Measurements from ENCODE around the gene SLC43A1.

Gene SLC43A1

DNA sequence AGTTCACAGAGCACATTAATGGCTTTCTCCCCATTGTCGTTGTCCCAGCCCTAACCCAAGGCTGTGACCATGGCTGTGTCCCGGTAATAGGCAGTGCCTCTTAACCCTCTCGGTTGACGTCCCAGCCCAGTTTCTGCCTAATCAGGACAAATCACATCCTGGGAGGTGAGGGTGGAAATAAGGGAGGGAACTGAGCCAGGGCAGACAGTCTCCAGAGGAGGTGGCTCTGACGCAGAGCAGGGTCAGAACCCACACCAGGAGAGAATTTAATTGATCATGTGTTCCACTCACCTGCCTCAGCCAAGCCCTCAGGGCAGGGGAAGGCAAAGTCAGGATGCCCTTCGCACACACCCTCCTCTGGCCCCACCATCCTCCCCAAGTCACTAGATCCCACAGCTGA, 17.0 kb downstream of the SLC43A1 start:
- DNase-seq (ENCODE audit: low read depth in 2 of 2) = no peak

DNA sequence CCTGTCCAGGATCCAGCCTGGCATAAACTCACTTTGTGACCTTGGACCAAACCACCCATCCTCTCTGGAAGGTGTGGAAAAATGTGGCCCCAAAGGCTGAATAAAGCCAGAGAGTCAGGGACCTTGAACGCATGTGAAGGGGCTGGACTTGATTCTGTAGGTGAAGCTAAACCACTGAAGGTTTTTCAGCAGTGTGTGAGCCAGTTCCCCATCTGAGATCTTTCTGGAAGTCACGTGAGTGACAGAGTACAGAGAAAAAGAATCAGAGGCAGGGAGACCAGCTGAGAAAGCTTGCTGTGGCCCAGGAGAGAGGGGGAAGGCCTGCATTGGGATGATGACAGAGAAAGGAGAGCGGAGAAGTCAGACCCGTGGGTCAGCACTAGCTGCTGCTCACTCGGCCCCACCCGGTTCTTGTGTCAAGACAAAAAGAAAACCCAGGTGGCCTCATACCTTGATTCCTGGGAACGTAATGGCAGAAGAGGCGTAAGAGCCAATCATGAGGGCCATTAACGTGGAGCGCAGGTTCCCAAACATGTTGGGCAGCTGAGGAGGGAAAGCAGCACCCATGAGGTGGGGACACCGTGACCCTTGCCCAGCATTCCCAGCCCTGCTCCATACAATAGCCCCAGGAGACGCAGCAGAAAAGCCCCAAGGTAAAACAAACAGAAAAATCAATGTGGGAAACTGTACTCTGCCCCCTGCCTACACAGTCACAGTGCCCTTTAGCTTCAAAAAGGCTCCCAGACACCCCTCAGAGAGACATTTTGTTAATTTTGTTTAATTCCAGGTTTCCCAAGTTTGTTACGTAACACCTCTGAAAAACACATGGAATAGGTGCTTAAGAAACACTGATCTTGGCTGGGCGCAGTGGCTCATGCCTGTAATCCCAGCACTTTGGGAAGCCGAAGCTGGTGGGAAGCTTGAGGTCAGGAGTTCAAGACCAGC, 17.9 kb downstream of the SLC43A1 start:
- no peak for DNase-seq (ENCODE audit: low read depth in 2 of 2)

DNA sequence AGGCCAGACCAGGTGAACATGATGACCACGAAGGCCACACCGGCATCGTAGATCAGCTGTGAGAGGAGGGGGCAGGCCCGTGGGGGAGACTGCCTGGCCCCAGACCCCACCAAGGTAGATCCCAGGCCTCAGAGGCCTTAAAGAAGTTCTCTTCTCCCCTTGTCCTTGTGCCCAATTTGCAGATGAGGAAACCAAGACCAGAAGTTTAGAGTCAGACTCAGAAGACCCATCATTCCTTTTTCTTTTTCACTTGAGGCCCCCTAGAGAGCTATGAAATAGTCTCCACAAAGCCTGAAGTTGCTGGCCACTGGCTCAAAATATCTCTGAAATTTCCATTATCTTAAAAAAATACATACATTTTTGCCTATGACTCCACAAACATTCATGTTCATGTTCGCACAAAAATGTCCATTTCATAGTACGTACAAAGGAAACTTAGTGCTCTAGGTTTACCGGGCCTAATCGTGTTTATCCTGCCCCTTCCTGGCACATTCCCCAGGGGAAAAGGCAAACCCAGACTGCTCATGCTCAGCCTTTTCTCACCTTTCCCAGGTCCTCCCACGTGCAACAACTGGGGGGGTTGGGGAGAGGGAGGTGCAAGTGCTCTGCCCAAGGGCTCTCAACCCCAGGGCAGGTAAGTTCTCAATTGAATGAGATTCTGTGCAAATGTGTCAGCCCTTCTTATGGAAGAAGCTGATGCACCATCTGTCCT, 19.2 kb downstream of the SLC43A1 start:
- DNase-seq (ENCODE audit: low read depth in 2 of 2) = no peak

DNA sequence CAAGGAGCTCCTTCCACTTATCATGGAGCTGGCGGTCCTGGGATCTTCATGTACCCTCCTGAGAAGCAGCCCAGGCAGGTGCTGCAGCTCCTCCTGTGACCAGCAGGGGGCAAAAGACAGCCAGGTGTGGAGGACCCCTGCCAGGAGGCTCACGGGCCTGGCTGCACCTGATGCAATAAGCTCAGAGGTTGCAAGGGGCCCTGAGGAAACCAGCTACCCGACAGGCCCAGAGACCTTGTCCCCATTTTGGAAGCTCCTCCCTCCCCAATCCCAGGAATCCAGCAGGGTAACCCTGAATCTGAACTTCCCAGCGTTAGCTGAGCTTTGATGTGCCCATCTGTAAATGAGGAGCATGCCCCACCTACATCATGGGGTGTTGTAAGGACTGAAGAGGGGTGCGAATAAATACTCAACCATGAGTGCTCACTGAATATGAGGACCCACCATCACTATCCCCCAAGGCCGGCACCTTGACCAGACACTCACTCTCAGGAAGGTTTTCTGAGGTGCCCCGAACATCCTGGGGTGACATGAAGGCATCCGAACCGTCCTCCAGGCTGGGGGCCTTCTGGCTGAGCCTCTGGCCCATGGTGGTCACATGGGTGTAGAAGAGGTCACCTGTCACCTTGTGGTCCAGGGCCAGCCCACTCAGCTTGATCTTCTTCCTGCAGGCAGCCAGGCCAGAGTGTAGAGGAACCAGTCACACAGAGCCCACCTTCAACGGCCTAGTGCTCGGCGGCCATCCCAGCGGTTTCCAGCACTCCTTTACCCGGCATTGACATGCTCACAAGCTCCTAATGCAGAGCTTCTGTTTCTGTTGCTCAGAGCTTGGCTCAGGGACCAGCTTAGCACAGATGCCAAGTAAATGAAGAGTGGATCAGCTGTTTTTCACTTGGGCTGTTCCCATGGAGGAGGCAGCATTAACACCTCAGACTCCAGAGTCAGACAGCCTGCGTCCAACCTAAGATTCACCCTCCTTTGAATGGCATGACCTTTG, 21.7 kb downstream of the SLC43A1 start:
- peak; percentile 53 to 64 for DNase-seq (ENCODE audit: low read depth in 2 of 2)

DNA sequence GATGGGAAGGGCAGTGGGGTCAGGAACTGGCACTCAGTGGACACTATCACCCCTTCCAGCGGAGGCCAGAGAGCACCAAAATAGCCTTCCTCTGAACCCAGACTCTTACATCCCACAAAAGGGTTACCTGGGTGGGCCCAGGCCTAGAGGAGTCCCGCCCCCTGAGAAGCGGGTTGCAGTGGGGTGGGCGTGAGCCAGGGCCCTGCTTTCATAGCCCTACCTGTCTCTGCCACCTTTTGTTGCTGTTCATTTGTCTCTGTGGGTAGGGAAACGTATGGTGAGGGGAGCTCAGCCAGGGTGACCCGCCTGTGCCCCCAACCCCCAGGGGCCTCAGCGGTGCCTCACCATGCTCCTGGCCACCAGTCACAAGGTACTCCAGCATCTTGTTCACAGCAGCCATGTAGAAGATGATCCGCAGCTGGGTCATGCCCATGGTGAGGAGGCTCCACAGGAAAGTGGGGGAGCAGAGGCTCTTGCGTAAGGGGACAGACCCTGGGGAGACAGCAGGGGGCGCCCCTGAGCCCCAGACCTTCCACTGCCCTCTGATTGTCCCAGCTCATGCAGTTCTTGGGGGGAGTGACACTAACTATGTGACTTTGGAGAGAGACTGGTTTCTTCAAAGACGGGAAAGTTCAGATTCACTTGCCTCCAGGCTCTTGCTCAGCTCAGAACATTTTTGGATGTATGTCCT, 24.0 kb downstream of the SLC43A1 start:
- no peak for DNase-seq (ENCODE audit: low read depth in 2 of 2)

DNA sequence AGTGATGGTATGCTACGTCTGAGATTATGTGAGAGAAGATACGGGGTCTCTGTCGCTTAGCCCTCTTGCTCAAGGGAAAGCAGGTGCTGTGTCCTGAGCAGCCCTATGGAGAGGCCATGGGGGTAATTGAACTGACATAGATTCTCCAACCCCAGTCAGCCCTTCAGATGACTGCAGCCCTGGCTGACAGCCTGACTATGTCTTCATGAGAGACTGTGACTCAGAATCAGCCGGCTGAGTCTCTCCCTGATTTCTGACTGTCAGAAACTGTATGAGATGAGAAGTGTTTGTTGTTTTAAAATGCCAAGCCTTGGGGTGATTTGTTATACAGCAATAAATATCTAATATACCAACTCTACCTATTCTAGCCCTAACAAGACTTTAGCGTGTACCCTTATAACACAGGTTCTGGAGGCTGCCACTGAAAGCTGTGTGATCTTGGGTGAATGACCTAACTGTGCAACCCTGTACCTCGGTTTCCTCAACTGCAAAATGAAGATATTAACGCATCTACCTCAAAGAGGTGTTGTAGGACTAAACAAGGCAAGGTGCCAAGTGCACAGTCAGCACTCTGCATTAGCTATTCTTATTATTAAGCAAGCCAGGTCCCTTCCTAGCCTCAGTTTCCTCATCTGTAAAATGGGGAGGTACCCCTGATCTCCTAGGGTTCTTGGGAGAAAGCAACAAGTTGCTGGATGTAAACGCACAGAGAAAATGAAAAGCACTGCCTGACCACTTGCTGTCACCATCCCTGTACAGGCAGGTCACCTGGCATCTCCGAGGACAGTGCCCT, 24.9 kb downstream of the SLC43A1 start:
- no peak for DNase-seq (ENCODE audit: low read depth in 2 of 2)

DNA sequence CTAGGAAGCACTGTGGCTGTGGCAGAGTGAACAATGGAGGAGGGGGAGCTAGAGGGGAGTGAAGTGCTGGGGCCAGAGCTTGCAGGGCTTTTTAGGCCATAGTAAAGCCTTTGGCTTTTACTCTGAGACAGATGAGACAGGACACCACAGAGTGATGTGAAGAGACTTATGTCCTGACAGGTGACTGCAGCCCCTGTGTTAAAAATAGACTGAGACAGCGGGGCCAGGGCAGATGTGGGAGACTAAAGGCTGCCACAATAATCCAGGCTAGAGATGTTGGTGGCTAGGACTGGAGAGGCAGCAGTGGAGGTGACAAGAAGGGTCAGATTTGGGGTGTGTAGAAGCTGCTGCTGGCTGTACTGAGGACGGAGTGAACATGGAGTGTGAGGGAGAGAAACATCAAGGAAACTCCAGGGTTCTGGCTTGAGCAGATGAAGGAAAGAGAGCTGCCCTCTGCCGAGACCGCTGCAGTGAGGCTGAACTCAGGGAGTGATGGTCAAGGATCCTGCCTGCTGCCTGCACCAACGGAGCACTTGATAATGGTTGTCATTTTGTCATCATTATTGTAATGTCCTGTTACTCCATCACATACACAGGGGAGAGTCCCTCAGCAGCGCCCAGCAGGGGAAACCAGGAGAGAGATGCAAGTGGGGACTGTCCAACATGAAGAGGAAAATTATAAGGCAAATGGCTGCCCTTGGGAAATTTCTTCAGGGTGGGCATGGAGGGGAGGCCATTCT, 27.4 kb downstream of the SLC43A1 start:
- DNase-seq (ENCODE audit: low read depth in 2 of 2) = no peak

DNA sequence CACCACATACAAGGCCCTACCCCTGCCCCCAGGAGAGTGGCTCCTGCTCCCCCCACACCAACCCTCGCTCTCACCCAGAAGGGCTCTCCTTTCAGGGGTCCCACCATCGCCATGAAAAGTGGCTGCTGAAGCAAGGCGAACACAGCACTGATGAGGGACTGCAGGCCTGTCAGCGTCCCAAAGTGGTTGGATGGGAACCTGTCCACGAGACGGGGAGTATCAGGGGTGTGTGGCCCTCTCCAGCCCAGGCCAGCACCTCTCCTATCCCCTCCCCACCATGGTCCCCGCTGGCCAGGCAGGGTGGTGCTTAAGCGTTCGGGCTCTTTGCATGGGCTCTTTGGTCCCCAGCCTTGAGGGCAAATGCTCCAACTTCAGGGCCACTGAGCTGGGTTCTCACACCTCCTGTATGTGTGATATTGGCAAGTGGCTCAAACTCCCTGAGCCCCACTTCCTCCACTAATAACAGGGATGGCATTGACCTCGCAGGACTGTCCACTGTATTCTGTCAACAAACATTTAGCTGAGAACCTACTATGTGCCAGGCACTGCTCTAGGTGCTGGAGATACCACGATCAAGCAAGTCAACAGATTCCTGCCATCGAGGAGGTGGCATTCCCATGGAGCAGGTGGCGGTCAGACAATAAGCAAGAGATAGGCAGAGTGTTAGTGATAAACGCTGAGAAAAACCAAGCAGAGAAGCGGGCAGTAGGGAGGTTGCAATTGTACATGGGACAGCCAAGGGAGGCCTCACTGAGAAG, 28.3 kb downstream of the SLC43A1 start:
- DNase-seq (ENCODE audit: low read depth in 2 of 2) = no peak

DNA sequence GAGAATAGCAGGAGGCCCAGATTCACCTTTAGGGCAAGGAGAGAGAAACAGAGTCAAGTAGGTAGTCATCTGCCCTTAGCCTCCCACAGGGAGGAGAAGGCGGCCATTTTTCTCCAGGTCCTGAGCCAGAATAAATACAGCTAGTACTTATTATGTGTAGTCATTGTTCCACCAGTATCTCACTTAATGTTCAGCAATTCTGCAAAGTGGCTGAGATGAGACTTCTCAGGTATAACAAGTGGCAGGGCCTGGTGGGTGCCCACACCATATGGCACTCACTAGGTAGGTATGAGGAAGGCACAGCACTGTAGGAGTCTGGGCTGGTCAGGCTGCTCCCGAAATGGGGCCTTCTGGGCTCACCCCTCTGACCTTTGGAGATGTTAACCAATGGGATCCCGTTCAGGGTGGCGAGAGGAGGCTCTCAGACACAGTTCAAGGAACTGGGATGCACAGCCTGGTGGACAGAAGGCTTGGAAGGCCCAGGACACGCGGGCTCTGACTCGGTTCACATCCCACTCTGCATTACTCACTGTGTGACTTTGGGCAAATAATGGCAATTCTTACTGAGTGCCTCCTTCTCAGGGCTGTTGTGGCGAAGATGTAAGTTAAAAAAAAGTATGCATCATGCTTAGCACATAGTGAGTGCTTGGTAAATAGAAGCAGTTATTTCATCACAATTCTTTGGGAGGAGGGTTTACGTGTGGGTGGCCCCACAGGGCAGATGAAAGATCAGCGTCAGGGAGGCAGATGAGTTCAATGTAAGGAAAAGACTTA, 30.1 kb downstream of the SLC43A1 start:
- no peak for DNase-seq (ENCODE audit: low read depth in 2 of 2)

DNA sequence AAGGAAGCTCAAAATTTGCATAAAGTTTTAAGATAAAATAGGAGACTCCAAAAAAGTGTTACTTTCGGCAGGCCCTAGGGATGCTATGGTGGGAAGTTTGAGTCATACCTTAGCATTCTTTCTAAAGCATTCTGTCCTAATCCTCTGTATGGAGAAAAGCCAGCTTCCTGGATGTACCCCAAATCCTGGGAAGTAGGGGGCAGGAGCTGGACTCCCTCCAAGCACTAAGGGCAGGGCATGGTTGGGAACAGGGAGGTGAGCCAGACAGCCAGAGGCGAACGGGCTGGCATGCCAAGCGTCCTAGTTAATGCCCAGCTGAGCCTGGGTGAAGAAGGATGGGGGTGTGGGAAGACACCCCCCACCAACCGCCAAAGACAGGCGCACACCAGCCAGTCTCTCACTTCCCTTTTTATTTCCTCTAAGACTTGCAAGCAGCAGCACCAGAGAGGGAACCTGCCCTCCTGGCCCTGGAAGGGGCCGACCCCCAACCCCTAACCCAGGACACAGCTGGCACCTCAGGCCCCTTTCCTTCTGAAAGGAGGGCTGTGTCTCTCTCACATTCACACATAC, 31.3 kb downstream of the SLC43A1 start:
- no peak for DNase-seq (ENCODE audit: low read depth in 2 of 2)

DNA sequence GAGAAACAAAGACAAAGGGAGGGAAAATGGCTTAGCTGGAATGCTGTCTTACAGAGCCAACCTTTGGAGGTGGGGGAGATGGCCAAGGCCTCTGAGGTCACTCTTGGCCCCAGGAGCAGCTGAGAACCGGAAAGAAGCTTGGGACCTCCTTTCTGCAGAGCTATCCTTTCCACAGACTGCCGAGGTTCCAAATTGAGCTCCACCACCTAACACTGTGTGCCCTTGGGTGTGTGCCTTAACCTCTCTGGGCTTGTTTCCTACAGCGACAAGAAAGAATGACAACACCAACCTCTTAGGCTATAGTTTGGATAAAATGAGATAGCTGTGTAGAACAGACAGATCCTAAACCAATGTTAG, 32.0 kb downstream of the SLC43A1 start:
- no peak for DNase-seq (ENCODE audit: low read depth in 2 of 2)

DNA sequence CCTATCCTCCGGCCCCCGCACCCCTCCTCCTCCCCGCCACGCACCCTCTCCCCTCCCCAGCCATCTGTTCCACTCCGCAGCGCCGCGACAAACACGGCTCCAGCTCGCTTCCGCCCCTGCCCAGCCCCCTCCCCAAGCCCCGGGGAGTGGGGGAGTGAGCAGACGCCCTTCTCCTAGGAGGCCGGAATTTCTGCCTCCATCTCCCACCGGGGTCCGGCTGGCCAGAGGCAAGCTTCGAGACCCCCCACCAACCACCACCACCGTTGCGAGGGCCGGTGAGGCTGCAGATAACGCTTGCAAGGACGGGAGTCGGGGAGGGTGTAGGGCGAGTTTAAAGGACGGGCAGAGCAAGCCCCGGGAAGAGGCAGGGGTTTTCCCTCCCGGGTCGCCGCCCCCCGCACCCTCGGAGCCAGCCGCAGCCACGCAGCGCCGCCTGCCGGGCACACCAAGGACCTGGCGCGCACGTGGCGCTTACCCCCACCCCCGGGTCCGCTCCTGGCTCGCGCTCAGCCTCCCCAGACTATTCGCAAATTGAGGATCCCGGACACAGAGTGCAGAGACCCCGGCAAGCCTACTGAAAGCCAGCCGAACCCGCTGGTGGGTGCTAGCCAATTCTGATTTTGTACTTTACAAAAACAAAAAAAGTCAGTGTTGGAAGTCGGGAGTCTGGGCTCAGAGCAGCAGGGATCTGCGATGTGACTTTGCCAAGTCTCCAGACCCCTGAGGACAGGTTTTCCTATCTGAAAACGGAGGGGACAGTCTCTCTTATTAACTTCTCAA, 32.5 kb downstream of the SLC43A1 start:
- no peak for DNase-seq (ENCODE audit: low read depth in 2 of 2)

DNA sequence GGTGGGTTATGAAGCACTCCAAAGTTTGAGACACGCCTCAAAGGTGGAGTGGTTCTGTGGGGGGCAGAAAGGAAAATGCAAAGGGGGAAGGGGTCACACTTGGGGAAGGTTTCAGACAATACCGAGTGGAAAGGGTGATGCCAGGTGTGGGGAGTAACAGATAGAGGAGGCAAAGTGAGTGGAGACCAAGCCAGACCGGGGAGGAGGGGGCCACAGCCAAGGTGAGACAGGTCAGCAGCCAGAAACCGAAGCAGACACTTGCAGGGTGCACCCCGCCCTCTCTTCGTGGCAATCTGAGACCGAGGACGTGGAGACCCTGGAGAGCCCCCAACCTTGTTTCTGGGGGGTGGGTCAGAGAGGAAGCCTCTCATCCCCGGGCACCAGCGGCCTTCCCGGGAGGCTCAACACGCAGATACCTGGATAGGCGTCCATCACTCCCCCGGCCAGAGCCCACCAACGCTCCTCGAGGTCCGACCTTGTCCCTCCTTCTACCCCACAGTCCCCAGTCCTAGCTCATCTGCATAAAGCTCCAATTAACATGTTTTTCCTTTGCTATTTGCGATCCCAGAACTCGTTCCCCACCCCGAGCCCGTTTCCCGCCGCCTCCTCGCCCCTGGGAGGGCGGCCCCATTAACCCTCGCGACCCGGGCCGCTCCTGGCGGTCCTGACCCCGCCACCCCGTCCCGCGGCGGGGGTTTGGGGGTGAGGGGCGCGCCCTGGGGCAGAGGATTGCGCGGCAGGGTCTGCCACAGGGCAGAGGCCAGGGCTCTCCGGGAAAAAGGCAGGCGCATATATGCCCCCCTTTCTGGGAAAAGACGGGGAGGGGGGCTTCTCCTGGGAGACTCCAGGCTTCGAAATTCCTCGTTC, 33.4 kb downstream of the SLC43A1 start:
- DNase-seq (ENCODE audit: low read depth in 2 of 2) = no peak

DNA sequence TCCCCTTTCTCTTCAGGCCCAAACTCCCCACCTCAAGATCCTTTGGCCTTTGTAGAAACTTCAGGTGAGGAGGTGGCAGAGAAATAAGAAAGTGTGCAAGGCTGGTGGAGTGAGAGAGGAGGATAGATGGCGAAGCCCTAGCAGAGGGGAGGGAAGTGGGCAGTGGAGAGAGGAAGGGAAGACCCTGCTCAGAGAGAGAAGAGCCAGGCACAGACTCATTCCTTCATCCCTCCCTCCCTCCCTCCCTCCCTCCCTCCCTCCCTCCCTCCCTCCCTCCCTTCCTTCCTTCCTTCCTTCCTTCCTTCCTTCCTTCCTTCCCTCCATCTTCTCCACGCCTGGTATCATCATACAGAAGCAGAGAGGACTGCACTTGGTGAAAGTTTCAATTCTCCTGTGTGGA, 34.2 kb downstream of the SLC43A1 start:
- DNase-seq (ENCODE audit: low read depth in 2 of 2) = no peak

DNA sequence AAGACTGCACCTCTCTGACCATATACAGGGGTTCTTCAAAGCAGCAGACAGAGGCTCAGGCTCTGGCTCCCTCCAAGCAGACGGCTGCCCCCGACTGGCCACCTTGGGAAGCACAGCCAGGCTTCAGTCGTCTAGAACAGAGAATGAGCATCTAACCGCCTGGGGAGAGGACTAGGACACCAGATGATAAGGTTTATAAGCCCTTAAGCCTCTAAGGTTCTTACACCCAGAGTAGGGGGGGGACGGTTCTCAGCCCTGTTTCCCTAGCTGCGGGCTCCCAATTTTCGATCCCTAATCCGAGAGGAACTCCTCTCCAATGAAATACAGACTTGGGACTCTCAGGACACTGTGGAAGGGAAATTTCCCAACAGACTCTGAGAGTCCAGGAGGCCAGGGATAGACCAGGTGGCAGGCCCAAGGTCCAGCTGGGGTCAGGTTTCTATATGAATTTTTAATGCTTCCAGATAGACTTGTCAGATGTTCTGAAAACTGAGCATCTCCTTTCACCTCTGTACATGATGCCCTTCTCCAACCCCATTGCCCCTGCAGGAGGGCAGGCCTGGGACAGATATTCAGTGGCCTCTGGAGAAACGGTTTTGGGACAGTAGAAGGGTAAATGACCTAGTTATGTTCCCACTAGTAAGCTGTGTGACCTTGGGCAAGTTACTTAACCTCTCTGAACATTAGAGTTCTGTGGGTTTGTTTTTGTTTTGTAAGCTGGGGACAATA, 34.9 kb downstream of the SLC43A1 start:
- DNase-seq (ENCODE audit: low read depth in 2 of 2) = peak in 1 of 2 donors; percentile 43
